H9 (cell line): ENCODE data around the gene SECISBP2. TPM values are rescaled to one million over a fixed set of nuclear protein-coding genes. Genes with fewer than 3 reads are reported as not detected.

Source experiments
- DNase-seq: peaks from one replicate; pipeline ENCODE4 v3.0.0-alpha.2; 2017
- H2AFZ ChIP-seq: one replicate; pipeline ENCODE4 v1.6.1; 2013; ENCODE audit warnings: mild to moderate bottlenecking, low read length, control low read depth, moderate library complexity
- H2AK5ac ChIP-seq: 2 replicates; pipeline ENCODE4 v1.6.1; 2013; ENCODE audit warnings: low read length, control low read depth, mixed read lengths; ENCODE audit not compliant: insufficient read length
- H2BK120ac ChIP-seq: one replicate; pipeline ENCODE4 v1.6.1; 2013; ENCODE audit warnings: low read depth, mild to moderate bottlenecking, low read length, control low read depth, inconsistent platforms; ENCODE audit not compliant: poor library complexity, severe bottlenecking
- H2BK12ac ChIP-seq: 2 replicates; pipeline ENCODE4 v1.6.1; 2013; ENCODE audit warnings: low read length, control low read depth, mixed read lengths, low read depth; ENCODE audit not compliant: insufficient read length
- H2BK15ac ChIP-seq: 2 replicates; pipeline ENCODE4 v1.6.1; 2013; ENCODE audit warnings: low read depth, low read length, control low read depth
- H2BK20ac ChIP-seq: one replicate; pipeline ENCODE4 v1.6.1; 2013; ENCODE audit warnings: low read depth, mild to moderate bottlenecking, low read length, control low read depth, inconsistent platforms; ENCODE audit not compliant: poor library complexity, severe bottlenecking
- H2BK5ac ChIP-seq: 2 replicates; pipeline ENCODE4 v1.6.1; 2013; ENCODE audit warnings: low read length, control low read depth, mixed read lengths; ENCODE audit not compliant: insufficient read length
- H3K14ac ChIP-seq: 2 replicates; pipeline ENCODE4 v1.6.1; 2013; ENCODE audit warnings: low read length, control low read depth; ENCODE audit not compliant: insufficient read depth
- H3K18ac ChIP-seq: 2 replicates; pipeline ENCODE4 v1.6.1; 2013; ENCODE audit warnings: low read depth, mild to moderate bottlenecking, mixed read lengths, low read length, control low read depth; ENCODE audit not compliant: insufficient read length
- H3K23ac ChIP-seq: 2 replicates; pipeline ENCODE4 v1.6.1; 2013; ENCODE audit warnings: low read length, control low read depth, mixed read lengths, low read depth; ENCODE audit not compliant: insufficient read length
- H3K23me2 ChIP-seq: 2 replicates; pipeline ENCODE4 v1.6.1; 2013; ENCODE audit warnings: low read depth, mild to moderate bottlenecking, mixed read lengths, low read length, control low read depth; ENCODE audit not compliant: insufficient read length, poor library complexity, severe bottlenecking
- H3K27ac ChIP-seq: 2 replicates; pipeline ENCODE4 v1.5.1; 2013; ENCODE audit warnings: low read length, control low read depth, mixed read lengths, low read depth; ENCODE audit not compliant: insufficient read length
- H3K27me3 ChIP-seq: 2 replicates; pipeline ENCODE4 v1.6.1; 2013; ENCODE audit warnings: low read length, control low read depth, inconsistent platforms; ENCODE audit not compliant: insufficient read depth
- H3K4ac ChIP-seq: 2 replicates; pipeline ENCODE4 v1.6.1; 2013; ENCODE audit warnings: low read depth, mild to moderate bottlenecking, control low read depth, inconsistent platforms, low read length, moderate library complexity
- H3K4me1 ChIP-seq: 2 replicates; pipeline ENCODE4 v1.6.1; 2013; ENCODE audit warnings: low read length, control low read depth, inconsistent platforms; ENCODE audit not compliant: insufficient read depth
- H3K4me2 ChIP-seq: 2 replicates; pipeline ENCODE4 v1.6.1; 2013; ENCODE audit warnings: low read length, control low read depth, mixed read lengths; ENCODE audit not compliant: insufficient read length, insufficient read depth
- H3K56ac ChIP-seq: 2 replicates; pipeline ENCODE4 v1.6.1; 2013; ENCODE audit warnings: low read depth, mild to moderate bottlenecking, mixed read lengths, low read length, control low read depth; ENCODE audit not compliant: insufficient read length
- H3K79me1 ChIP-seq: 2 replicates; pipeline ENCODE4 v1.6.1; 2013; ENCODE audit warnings: low read depth, mild to moderate bottlenecking, moderate library complexity, low read length, control low read depth, inconsistent platforms; ENCODE audit not compliant: insufficient read depth, poor library complexity, severe bottlenecking
- H3K79me2 ChIP-seq: 2 replicates; pipeline ENCODE4 v1.6.1; 2013; ENCODE audit warnings: low read length, control low read depth, inconsistent platforms; ENCODE audit not compliant: insufficient read depth
- H3K9ac ChIP-seq: 2 replicates; pipeline ENCODE4 v1.6.1; 2013; ENCODE audit warnings: low read length, control low read depth, mixed read lengths; ENCODE audit not compliant: insufficient read length; ENCODE audit errors: extremely low read depth
- H3K9me3 ChIP-seq: one replicate; pipeline ENCODE4 v1.6.1; 2013; ENCODE audit warnings: low read depth, low read length, inconsistent platforms; ENCODE audit not compliant: control insufficient read depth
- H3T11ph ChIP-seq: one replicate; pipeline ENCODE4 v1.6.1; 2013; ENCODE audit warnings: mild to moderate bottlenecking, low read length, control low read depth, inconsistent platforms
- H4K20me1 ChIP-seq: one replicate; pipeline ENCODE4 v1.6.1; 2013; ENCODE audit not compliant: control insufficient read depth, insufficient read length, insufficient read depth
- H4K5ac ChIP-seq: 2 replicates; pipeline ENCODE4 v1.6.1; 2013; ENCODE audit warnings: low read depth, mild to moderate bottlenecking, mixed read lengths, low read length, control low read depth; ENCODE audit not compliant: insufficient read length
- H4K8ac ChIP-seq: replicated peaks from 2 replicates; pipeline ENCODE4 v1.6.1; 2013; ENCODE audit warnings: low read length, control low read depth, mixed read lengths, low read depth; ENCODE audit not compliant: insufficient read length
- H4K91ac ChIP-seq: 2 replicates; pipeline ENCODE4 v1.6.1; 2013; ENCODE audit warnings: low read depth, mild to moderate bottlenecking, moderate library complexity, mixed read lengths, low read length, control low read depth; ENCODE audit not compliant: insufficient read length
- H3K27ac Mint-ChIP-seq, 3 experiments: 2 replicates in 2 of 3; 3 replicates in 1 of 3; pipeline ENCODE4 v1.8.0; 2020 to 2021; ENCODE audit warnings: mixed read lengths in 3 of 3, mild to moderate bottlenecking in 1 of 3, moderate library complexity in 1 of 3
- H3K27me3 Mint-ChIP-seq: 2 replicates; pipeline ENCODE4 v1.8.0; 2021; ENCODE audit warnings: low read depth, mild to moderate bottlenecking, moderate library complexity, mixed read lengths
- H3K36me3 Mint-ChIP-seq, 3 experiments: 2 replicates in 2 of 3; 3 replicates in 1 of 3; pipeline ENCODE4 v1.8.0; 2020 to 2021; ENCODE audit warnings: low read depth in 3 of 3, mixed read lengths in 3 of 3; ENCODE audit not compliant: insufficient read depth in 1 of 3
- H3K4me1 Mint-ChIP-seq, 2 experiments: 2 replicates each; pipeline ENCODE4 v1.8.0; 2020; ENCODE audit warnings: mixed read lengths in 2 of 2
- H3K4me3 Mint-ChIP-seq, 2 experiments: 2 replicates in 1 of 2; 3 replicates in 1 of 2; pipeline ENCODE4 v1.8.0; 2020 to 2021; ENCODE audit warnings: mild to moderate bottlenecking in 2 of 2, mixed read lengths in 2 of 2, moderate library complexity in 1 of 2
- H3K9me3 Mint-ChIP-seq, 2 experiments: 2 replicates in 1 of 2; 3 replicates in 1 of 2; pipeline ENCODE4 v1.8.0; 2020; ENCODE audit warnings: mild to moderate bottlenecking in 2 of 2, mixed read lengths in 2 of 2, moderate library complexity in 1 of 2
- CTCF ChIP-seq: fragments of 200-600 bp; sonication (generic); conservative IDR thresholded peaks from 3 replicates; pipeline ENCODE4 v1.8.0; 2021; ENCODE audit warnings: antibody characterized with exemption, mild to moderate bottlenecking
- WGBS: extraction: QIAGEN DNeasy Blood & Tissue Kit; methylation state at CpG from one replicate; pipeline ENCODE4 v1.1.7; 2013; ENCODE audit warnings: missing lambda C conversion rate, low lambda C conversion rate, mixed read lengths; ENCODE audit not compliant: insufficient read length; ENCODE audit errors: extremely low coverage; 5-methylcytosine and 5-hydroxymethylcytosine counted together
- total RNA-seq: library from RNA; stranded (reverse); gene quantifications from 2 replicates; pipeline ENCODE4 v1.2.1, GENCODE V29; 2021

Gene SECISBP2
- total RNA-seq, 1 experiment from 2014 or later, result 62.7 TPM

GRCh38 chr9:89404074-89404473 lies 85.8 kb downstream of the SECISBP2 start:
- no peak for DNase-seq
- Histone ChIP-seq H3K14ac (no peak overlapping the region), H3K27ac (no peak overlapping the region), H3K79me2 (no peaks in the 10 kb centered on the region; the same call in 1 of the 2 replicates), H3K56ac (no peak overlapping the region), H2BK20ac (no peak overlapping the region), H3K18ac (no peak overlapping the region), H2BK15ac (no peak overlapping the region), H4K91ac (no peak overlapping the region), H4K20me1 (no peaks in the 10 kb centered on the region), H2BK5ac (no peak overlapping the region), H2AK5ac (no peak overlapping the region), H3T11ph (no peak overlapping the region), H3K27me3 (no peaks in the 10 kb centered on the region), H4K8ac (no peak overlapping the region), H3K23me2 (no peaks in the 10 kb centered on the region), H2AFZ (no peak overlapping the region), H3K4me1 (no peaks in the 10 kb centered on the region), H3K23ac (no peak overlapping the region), H3K9ac (no peak overlapping the region), H3K79me1 (no peaks in the 10 kb centered on the region), H3K4me2 (no peak overlapping the region), H2BK12ac (no peak overlapping the region), H3K4ac (no peak overlapping the region), H4K5ac (no peak overlapping the region), H2BK120ac (no peak overlapping the region), H3K9me3 (no peaks in the 10 kb centered on the region)
- no peaks in the 10 kb centered on the region; a peak in 1 of 4 replicates for H3K4me1 Mint-ChIP-seq
- no peak overlapping the region for H3K27ac Mint-ChIP-seq
- H3K27me3 Mint-ChIP-seq, result no peaks in the 10 kb centered on the region; the same call in 1 of the 2 replicates
- H3K36me3 Mint-ChIP-seq, result peaks cover 21 to 53% (median 38%) of the 10 kb centered on the region in 3 experiments
- no peak overlapping the region for H3K4me3 Mint-ChIP-seq
- no peak for TF ChIP-seq CTCF
- no peaks in the 10 kb centered on the region; a peak in 1 of 5 replicates for H3K9me3 Mint-ChIP-seq
- WGBS, result no CpG with 5 or more reads among the region's 11 CpGs
